Muscle of back (tissue), 10 donors: ENCODE results near the gene FBXL14. TPM values are rescaled to one million over a fixed set of nuclear protein-coding genes. Genes with fewer than 3 reads are reported as not detected.

Source experiments
- polyA plus RNA-seq, 10 donors: library from polyadenylated mRNA; unstranded; fragments of 120-200 nt; gene quantifications; one replicate each; pipeline ENCODE4 v1.2.1, GENCODE V29; 2013; ENCODE audit not compliant: insufficient read length in 10 of 10

The FBXL14 gene
- polyA plus RNA-seq, 10 donors = 3.3 to 6.4 (median 4.8) TPM

Other genes starting within 250 kb of the FBXL14 start
- gene WNT5B, start 34.6 kb upstream of the FBXL14 start, polyA plus RNA-seq = 10 to 100 TPM; 15.8 to 33.3 (median 30.3) TPM
- gene ADIPOR2, start 96.5 kb upstream of the FBXL14 start, polyA plus RNA-seq = 10 to 100 TPM; 23.3 to 29.8 (median 25.5) TPM
- gene LRTM2, start 226.0 kb upstream of the FBXL14 start, polyA plus RNA-seq = under 1 TPM in 9 of 10 donors, not detected in 1; 0.08 to 0.63 (median 0.27) TPM